Skin of body (tissue), 2 donors: ENCODE measurements around the gene CEBPB. TPM values are rescaled to one million over a fixed set of nuclear protein-coding genes. Genes with fewer than 3 reads are reported as not detected.
"Not testable (repeated sequence)": the region's sequence is repeated elsewhere in the genome, so short reads cannot be mapped to it uniquely, and the experiment has no call there.

Experiments
- DNase-seq: peaks from one replicate; lab custom pipeline; 2025; lab: John Stamatoyannopoulos, UW
- total RNA-seq: library from RNA; depleted of rRNA; stranded (reverse); fragments of >200 nt; gene quantifications from one replicate; pipeline ENCODE4 v1.2.3, GENCODE V29; 2014

Gene CEBPB
- total RNA-seq: 39.7 TPM

- peak; percentile 88 for DNase-seq
Observed at GRCh38 chr20:50190251-50191064, at the start of gene CEBPB. TSS of gene CEBPB (plus strand) at chr20:50190830. CDS start at chr20:50191034, 204 bp downstream.

- no peak for DNase-seq
Observed at GRCh38 chr20:50141018-50141675, 49.5 kb upstream of the CEBPB start.

- no peak for DNase-seq
Observed at GRCh38 chr20:50141811-50142561, 48.6 kb upstream of the CEBPB start.

GRCh38 chr20:50142812-50143211 lies 47.8 kb upstream of the CEBPB start:
- DNase-seq: no peak

GRCh38 chr20:50144362-50144761 lies 46.3 kb upstream of the CEBPB start:
- DNase-seq: no peak

GRCh38 chr20:50145566-50145965 lies 45.1 kb upstream of the CEBPB start:
- no peak for DNase-seq

- no peak for DNase-seq
Observed at GRCh38 chr20:50146214-50146613, 44.4 kb upstream of the CEBPB start.

- DNase-seq: no peak
Observed at GRCh38 chr20:50146732-50147662, 43.6 kb upstream of the CEBPB start.

- DNase-seq: no peak
Observed at GRCh38 chr20:50149481-50150254, 41.0 kb upstream of the CEBPB start.

- DNase-seq: no peak
Observed at GRCh38 chr20:50151034-50151743, 39.4 kb upstream of the CEBPB start.

- no peak for DNase-seq
Observed at GRCh38 chr20:50152394-50153152, 38.1 kb upstream of the CEBPB start.

GRCh38 chr20:50153153-50153499 lies 37.5 kb upstream of the CEBPB start:
- no peak for DNase-seq

- peak; percentile 81 for DNase-seq
Observed at GRCh38 chr20:50153500-50154377, 36.9 kb upstream of the CEBPB start, which contains the start of gene PEDS1. TSS of gene PEDS1 (minus strand) at chr20:50153723. CDS start at chr20:50153637, 86 bp downstream.

GRCh38 chr20:50161494-50161893 lies 29.1 kb upstream of the CEBPB start:
- not testable (repeated sequence) for DNase-seq

- peak; percentile 78 for DNase-seq
Observed at GRCh38 chr20:50163570-50164317, 26.9 kb upstream of the CEBPB start.

GRCh38 chr20:50165684-50166554 lies 24.7 kb upstream of the CEBPB start:
- DNase-seq: peak; percentile 99
